Parathyroid adenoma (tissue), 2 donors: Measurements from ENCODE around the gene RPH3AL.

ENCODE experiments used
- H2AFZ ChIP-seq: fragments of 300-600 bp; sonication (generic); one replicate; pipeline ENCODE4 v1.7.0; 2017; ENCODE audit warnings: antibody characterized with exemption, mild to moderate bottlenecking
- H3K27ac ChIP-seq: fragments of 300-600 bp; sonication (generic); one replicate; pipeline ENCODE4 v1.7.0; 2017
- H3K27me3 ChIP-seq: fragments of 300-600 bp; sonication (generic); one replicate; pipeline ENCODE4 v1.7.0; 2017; ENCODE audit warnings: low read length; ENCODE audit not compliant: control insufficient read depth, insufficient read depth
- H3K36me3 ChIP-seq: fragments of 300-600 bp; sonication (generic); one replicate; pipeline ENCODE4 v1.7.0; 2017; ENCODE audit warnings: low read length; ENCODE audit not compliant: control insufficient read depth, insufficient read depth
- H3K4me1 ChIP-seq: fragments of 300-600 bp; sonication (generic); one replicate; pipeline ENCODE4 v1.7.0; 2017; ENCODE audit warnings: control low read depth
- H3K4me2 ChIP-seq: fragments of 300-600 bp; sonication (generic); one replicate; pipeline ENCODE4 v1.7.0; 2017; ENCODE audit warnings: low read length
- H3K4me3 ChIP-seq: fragments of 300-600 bp; sonication (generic); one replicate; pipeline ENCODE4 v1.7.0; 2017; ENCODE audit warnings: low read depth, low read length
- H3K79me2 ChIP-seq: fragments of 300-600 bp; sonication (generic); one replicate; pipeline ENCODE4 v1.7.0; 2017; ENCODE audit warnings: control low read depth
- H3K9ac ChIP-seq: fragments of 300-600 bp; sonication (generic); one replicate; pipeline ENCODE4 v1.7.0; 2017; ENCODE audit warnings: mild to moderate bottlenecking
- H3K9me3 ChIP-seq: fragments of 300-600 bp; sonication (generic); one replicate; pipeline ENCODE4 v1.7.0; 2017; ENCODE audit warnings: low read length; ENCODE audit not compliant: control insufficient read depth
- TF ChIP-seq, protein P1 (sequence below): fragments of 300-600 bp; sonication (generic); IDR thresholded peaks from one replicate; pipeline ENCODE4 v1.7.0; 2017; ENCODE audit warnings: antibody characterized with exemption, mild to moderate bottlenecking
- donor health status: primary hyperparathyroidism.

Gene RPH3AL

DNA sequence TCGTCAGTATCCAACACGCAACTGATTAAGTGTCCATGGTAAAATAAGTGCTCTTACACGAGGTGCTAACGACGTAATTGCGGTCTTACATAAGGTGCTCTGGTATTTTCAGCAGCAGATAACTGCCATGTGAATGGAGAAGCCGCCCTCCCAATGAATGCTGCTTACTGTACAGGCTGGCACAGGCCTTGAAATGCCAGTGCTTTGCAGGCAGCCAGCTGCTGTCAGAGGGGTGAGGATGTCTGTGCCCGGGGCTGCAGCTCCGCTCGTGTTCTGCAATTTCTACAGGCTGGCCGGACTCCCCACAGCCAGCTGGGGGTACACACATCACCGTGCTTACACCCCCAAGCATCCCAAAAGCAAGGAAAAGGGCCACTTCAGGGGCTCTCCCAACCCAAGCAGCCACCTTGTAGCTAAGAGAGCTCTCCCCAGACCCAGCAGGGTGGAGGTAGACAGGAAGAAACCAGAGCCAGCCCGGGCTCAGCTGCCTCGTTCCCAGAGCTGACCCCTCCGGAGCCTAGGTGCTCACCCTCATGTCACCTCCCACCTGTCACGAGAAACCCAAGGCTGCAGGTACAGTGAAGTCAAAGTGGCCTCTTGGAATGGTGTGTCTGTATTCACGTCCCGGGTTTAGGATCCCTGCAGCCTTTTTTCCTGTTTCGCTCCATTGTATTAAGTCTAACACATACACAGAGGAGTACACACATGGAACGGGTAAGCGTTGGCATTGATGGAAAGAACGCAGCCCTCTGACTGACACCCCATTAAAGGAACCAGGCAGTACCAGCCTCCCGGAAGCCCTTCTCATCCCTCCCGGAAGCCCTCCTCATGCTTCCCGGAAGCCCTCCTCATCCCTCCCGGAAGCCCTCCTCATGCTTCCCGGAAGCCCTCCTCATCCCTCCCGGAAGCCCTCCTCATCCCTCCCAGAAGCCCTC, 27.2 kb upstream of the RPH3AL start:
- H3K9ac ChIP-seq, result no peak overlapping the region
- TF ChIP-seq, protein P1, sequence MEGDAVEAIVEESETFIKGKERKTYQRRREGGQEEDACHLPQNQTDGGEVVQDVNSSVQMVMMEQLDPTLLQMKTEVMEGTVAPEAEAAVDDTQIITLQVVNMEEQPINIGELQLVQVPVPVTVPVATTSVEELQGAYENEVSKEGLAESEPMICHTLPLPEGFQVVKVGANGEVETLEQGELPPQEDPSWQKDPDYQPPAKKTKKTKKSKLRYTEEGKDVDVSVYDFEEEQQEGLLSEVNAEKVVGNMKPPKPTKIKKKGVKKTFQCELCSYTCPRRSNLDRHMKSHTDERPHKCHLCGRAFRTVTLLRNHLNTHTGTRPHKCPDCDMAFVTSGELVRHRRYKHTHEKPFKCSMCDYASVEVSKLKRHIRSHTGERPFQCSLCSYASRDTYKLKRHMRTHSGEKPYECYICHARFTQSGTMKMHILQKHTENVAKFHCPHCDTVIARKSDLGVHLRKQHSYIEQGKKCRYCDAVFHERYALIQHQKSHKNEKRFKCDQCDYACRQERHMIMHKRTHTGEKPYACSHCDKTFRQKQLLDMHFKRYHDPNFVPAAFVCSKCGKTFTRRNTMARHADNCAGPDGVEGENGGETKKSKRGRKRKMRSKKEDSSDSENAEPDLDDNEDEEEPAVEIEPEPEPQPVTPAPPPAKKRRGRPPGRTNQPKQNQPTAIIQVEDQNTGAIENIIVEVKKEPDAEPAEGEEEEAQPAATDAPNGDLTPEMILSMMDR, result no peak
- no peak overlapping the region for H3K4me3 ChIP-seq
- peaks cover 10% of the 10 kb centered on the region for H3K4me1 ChIP-seq
- H3K4me2 ChIP-seq, result no peak overlapping the region
- peaks cover 5% of the 10 kb centered on the region for H3K79me2 ChIP-seq
- H3K27me3 ChIP-seq, result no peaks in the 10 kb centered on the region
- no peaks in the 10 kb centered on the region for H3K9me3 ChIP-seq
- no peak overlapping the region for H2AFZ ChIP-seq
- no peak overlapping the region for H3K27ac ChIP-seq
- no peaks in the 10 kb centered on the region for H3K36me3 ChIP-seq

GRCh38 chr17:378068-378467, 25.5 kb upstream of the RPH3AL start:
- Histone ChIP-seq H3K9me3 (no peaks in the 10 kb centered on the region), H3K79me2 (peaks cover 3% of the 10 kb centered on the region), H3K4me2 (no peak overlapping the region), H3K36me3 (no peaks in the 10 kb centered on the region), H3K27me3 (no peaks in the 10 kb centered on the region), H3K4me1 (peaks cover 9% of the 10 kb centered on the region), H2AFZ (no peak overlapping the region), H3K9ac (no peak overlapping the region), H3K27ac (no peak overlapping the region), H3K4me3 (no peak overlapping the region)
- TF ChIP-seq, protein P1, result no peak

DNA sequence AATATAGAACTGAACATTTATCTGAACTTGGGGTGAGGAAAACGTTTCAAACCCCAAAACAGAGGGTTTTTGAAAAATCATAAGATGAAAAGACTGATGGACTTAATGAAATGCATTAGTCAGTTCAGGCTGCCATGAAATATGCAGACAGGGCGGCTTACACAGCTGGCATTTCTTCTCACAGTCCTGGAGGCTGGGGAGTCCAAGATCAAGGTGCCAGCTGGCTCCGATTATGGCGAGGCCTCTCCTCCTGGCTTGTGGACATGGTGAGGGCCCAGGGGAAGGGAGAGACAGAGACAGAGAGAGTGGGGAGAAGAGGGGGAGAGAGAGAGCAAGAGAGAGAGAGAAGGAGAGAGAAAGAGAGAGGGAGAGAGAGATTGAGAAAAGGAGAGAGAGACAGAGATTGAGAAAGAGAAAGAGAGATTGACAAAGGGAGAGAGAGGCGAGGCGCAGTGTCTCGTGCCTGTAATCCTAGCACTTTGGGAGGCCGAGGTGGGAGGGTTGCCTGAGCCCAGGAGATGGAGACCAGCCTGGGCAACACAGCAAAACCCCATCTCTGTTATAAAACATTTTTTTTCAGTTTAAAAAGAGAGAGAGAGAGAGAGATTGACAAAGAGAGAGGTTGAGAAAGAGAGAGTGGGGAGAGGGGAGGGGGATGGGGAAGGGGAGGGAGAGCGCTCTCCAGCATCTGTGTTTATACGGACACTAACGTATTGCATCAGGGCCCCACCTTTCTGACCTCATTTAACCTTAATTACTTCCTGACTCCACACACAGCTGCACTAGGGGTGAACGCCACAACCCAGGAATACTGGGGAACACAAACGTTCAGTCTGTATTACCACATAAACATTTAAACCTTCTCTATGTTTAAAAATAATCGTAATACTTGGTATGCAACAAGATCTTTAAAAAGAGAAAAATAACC, 24.6 kb upstream of the RPH3AL start:
- H3K27ac ChIP-seq, result no peak overlapping the region
- no peaks in the 10 kb centered on the region for H3K27me3 ChIP-seq
- no peak overlapping the region for H3K4me2 ChIP-seq
- peaks cover 3% of the 10 kb centered on the region for H3K79me2 ChIP-seq
- no peak overlapping the region for H2AFZ ChIP-seq
- TF ChIP-seq, protein P1, result no peak
- no peaks in the 10 kb centered on the region for H3K36me3 ChIP-seq
- H3K9ac ChIP-seq, result no peak overlapping the region
- H3K9me3 ChIP-seq, result no peaks in the 10 kb centered on the region
- H3K4me1 ChIP-seq, result peaks cover under 1% of the 10 kb centered on the region
- no peak overlapping the region for H3K4me3 ChIP-seq

- Histone ChIP-seq H3K36me3 (no peaks in the 10 kb centered on the region), H3K9ac (no peak overlapping the region), H2AFZ (no peak overlapping the region), H3K9me3 (no peaks in the 10 kb centered on the region), H3K4me2 (no peak overlapping the region), H3K4me1 (no peaks in the 10 kb centered on the region), H3K4me3 (no peak overlapping the region), H3K79me2 (peaks cover 2% of the 10 kb centered on the region), H3K27ac (no peak overlapping the region), H3K27me3 (no peaks in the 10 kb centered on the region)
- TF ChIP-seq, protein P1, result no peak
Measured at GRCh38 chr17:373613-374230, 21.1 kb upstream of the RPH3AL start.
